Stimulated activated memory B cell treated with anti-CD40 and anti-IgM and Interleukin-4, amounts not matched to agents 10 μg/mL and 1 μg/mL and 100 μg/mL, for 72 hours (primary cell): Measurements from ENCODE around the gene FETUB.

Source experiments
- ATAC-seq: fragments of 150-1000 bp; cut with Tn5 transposase; 2 replicates; pipeline ENCODE4 v1.10.0; 2021
- H3K27ac Mint-ChIP-seq: one replicate; pipeline ENCODE4 v1.8.0; 2022; ENCODE audit warnings: mild to moderate bottlenecking, mixed read lengths
- H3K27me3 Mint-ChIP-seq: one replicate; pipeline ENCODE4 v1.8.0; 2022; ENCODE audit warnings: mixed read lengths
- H3K36me3 Mint-ChIP-seq: one replicate; pipeline ENCODE4 v1.8.0; 2022; ENCODE audit warnings: mixed read lengths
- H3K4me1 Mint-ChIP-seq: one replicate; pipeline ENCODE4 v1.8.0; 2022; ENCODE audit warnings: mixed read lengths
- H3K4me3 Mint-ChIP-seq: one replicate; pipeline ENCODE4 v1.8.0; 2022; ENCODE audit warnings: mild to moderate bottlenecking, moderate library complexity, mixed read lengths
- H3K9me3 Mint-ChIP-seq: one replicate; pipeline ENCODE4 v1.8.0; 2022; ENCODE audit warnings: mixed read lengths

Gene FETUB

DNA sequence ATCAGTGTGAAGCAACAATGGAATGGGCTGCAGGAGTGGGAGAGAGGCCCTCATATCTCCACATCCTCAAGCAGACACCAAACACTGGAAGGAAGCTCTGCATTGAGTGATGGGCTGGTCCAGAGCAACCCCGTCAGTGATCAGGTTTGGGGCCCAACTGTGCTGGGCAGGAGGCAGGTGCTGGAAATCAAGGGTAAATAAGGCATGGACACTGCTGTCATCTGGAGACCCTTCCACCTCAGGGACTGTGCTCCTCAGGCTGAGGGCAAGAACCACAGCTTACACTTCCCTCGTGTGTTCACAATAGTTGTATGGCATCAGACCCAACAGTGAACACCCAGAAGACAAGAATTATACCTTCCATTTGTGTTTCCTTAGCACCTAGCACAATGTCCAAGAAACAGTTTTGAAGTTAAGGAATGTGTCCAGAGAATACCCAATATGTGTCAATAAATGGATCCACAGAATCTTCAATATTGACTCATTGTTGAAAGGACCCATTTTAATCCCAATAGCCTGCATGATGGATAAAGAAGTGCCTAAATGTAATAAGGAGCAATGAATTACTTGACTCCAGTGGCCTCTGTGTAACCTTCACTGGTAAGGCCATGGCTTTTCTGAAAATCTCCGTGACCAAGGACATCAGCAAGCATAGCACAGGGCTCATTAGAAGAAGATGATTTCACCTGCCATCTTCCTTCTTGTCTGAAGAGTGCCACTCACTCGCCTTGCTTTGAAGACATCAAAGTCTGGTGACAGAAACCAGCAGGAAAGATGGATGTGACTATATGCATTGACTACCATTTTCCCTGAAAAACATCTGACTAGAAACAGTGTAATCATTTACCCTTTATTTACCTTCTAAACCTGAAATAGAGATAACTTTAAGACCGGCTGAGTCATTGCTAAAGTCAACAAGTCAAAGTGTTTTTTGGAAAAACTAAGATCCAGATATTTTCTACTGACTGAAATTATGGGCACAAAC, 34.3 kb upstream of the FETUB start:
- Mint-ChIP-seq H3K4me3 (no peak overlapping the region), H3K9me3 (no peaks in the 10 kb centered on the region), H3K27me3 (peaks cover 7% of the 10 kb centered on the region), H3K4me1 (no peaks in the 10 kb centered on the region), H3K27ac (no peak overlapping the region), H3K36me3 (no peaks in the 10 kb centered on the region)
- no peak for ATAC-seq

DNA sequence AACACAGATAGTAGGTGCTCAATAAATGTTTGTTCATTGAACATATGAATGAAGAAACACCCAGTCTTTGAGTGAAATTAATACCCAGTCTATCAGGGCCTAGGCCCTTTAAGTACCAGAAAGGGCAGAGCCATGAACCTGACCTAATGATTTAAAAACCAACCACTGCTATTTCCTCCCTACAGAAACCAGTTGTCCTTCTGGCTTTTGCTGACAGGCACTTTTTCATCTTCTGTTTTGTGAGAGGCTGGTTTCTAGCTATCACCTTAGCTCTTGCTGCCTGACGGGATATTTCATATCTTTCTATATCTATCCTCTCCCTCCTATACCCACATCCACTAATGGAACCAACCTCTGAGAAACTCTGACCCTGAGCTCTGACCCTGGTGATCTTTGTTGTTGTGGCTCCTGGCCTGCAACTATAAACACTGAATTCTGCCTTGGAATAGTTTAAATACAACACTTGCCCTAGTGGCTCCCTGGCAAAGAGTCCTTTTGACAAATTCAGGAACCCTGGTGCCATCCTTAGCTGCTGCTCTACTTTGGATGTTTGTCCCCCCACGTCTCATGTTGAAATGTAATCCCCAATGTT, 31.5 kb upstream of the FETUB start:
- Mint-ChIP-seq H3K4me3 (no peak overlapping the region), H3K36me3 (no peaks in the 10 kb centered on the region), H3K27ac (no peak overlapping the region), H3K4me1 (no peaks in the 10 kb centered on the region), H3K27me3 (peaks cover 15% of the 10 kb centered on the region), H3K9me3 (no peaks in the 10 kb centered on the region)
- ATAC-seq, result no peak

DNA sequence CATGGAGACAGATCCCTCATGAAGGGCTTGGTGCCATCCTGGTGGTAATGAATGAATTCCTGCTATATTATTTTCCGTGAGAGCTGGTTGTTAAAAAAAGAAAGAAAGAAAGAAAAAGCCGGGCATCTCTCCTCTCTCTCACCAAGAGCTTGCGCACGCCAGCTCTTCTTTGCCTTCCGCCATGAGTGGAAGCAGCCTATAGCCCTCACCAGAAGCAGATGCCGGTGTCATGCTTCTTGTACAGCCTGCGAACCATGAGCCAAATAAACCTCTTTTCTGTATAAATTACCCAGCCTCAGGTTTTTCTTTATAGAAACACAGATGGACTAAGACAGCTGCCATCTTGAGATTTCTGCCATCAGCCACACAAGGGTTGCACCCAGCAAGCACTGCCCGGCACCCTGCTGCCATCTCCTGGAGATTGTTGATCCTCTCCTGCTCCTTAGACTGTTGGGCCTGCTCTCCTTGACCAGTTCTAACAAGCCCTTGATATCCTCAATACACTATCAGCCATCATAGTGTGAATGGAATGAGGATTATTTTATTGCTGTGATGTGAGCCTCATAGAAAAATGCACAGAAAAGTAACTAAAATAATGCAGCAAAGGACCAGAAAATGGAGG, 30.8 kb upstream of the FETUB start:
- Mint-ChIP-seq H3K9me3 (no peaks in the 10 kb centered on the region), H3K36me3 (no peaks in the 10 kb centered on the region), H3K4me3 (no peak overlapping the region), H3K27me3 (peaks cover 15% of the 10 kb centered on the region), H3K4me1 (peaks cover 3% of the 10 kb centered on the region), H3K27ac (no peak overlapping the region)
- ATAC-seq, result peak; percentile 43

DNA sequence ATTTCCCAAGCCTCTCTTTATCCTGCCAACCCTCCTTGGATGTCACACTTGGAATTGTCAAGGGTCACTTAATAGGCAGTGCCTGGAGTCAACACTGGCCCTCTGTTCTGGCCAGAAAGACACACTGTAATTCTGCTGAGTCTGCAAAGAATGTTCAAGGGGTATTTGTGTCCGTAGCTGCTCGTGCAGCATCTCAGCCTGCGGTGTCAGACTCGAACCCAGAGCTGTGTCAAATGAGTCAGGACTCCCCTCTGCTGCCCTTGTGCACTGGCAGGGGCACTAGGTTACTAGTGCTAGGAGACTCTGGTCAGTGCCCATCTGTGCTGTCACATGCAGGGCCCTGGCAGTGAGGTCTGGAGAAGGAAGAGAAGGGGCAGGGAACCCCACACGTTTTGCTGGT, 28.1 kb upstream of the FETUB start:
- ATAC-seq, result no peak
- Mint-ChIP-seq H3K27me3 (peaks cover 8% of the 10 kb centered on the region), H3K27ac (no peak overlapping the region), H3K36me3 (no peaks in the 10 kb centered on the region), H3K9me3 (no peaks in the 10 kb centered on the region), H3K4me3 (no peak overlapping the region), H3K4me1 (peaks cover 17% of the 10 kb centered on the region)

DNA sequence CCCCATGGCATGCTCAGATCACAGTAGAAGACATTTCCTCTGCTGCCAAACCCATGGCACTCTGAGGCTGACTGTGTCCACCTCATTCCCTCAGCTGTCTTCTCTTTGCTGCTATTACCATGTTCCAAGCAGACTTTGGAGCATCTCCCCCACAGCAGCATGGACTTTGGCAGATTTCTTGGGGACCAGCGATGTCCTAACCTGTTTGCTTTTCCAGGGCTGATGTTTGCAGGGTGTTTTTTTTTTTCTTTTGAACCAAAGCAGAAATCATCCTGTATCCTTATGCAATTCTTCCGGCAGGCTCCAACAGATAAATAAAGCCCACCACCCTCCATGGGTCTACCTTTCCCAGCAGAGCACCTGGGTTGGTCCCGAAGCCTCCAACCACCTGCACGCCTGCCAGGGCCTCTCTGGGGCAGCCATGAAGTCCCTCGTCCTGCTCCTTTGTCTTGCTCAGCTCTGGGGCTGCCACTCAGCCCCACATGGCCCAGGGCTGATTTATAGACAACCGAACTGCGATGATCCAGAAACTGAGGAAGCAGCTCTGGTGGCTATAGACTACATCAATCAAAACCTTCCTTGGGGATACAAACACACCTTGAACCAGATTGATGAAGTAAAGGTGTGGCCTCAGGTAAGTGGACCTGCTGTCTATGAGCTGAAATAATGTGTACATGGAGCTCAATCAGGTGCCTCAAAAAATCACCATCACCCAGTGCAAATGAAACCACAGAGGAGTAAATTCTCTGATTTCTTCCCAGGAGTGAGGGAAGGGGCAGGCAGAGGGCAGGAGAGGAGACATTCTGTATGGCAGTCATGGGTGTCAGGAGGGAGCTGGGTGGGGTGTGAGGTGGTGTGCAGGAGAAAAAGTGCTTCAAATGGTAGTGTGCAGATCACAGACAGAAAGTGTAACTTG, 27.2 kb upstream of the FETUB start, which contains the start of gene AHSG:
AHSG (plus strand) TSS at position 340 of the 916 bp plus-strand sequence; CDS start at position 422, 82 bp downstream.
- ATAC-seq, result no peak
- Mint-ChIP-seq H3K4me1 (peaks cover 21% of the 10 kb centered on the region), H3K9me3 (no peaks in the 10 kb centered on the region), H3K36me3 (no peaks in the 10 kb centered on the region), H3K4me3 (no peak within 1 kb of the TSS), H3K27me3 (peaks cover 10% of the 10 kb centered on the region), H3K27ac (no peak within 1 kb of the TSS)

DNA sequence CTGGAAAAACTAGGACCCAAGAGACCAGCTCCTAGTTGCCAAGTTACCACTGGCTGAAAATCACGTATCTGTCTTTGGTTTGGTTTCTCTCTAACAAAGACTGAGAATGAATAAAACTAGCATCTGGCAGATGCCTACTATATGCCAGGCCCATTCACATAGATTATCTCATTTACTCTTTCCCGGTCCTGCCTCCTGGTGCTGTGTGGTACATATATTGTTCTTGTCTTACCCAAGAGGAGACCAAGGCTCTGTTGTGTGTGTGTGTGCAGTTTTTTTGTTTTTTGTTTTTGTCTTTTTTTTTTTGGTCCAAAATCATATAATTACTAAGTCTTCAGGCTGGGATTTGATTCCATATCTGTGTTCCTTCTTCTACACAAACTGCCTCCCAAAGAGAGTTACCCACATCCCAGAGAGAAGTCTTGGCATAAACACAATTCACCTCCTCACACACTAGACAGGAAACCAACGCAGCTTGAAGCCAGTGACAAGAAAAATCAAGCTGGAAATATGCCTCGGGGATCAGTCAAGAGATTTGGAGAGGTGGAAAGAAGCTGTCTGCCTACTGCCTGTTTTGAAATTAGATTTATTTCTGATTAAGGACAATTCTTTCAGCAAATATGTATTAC, 26.4 kb upstream of the FETUB start:
- Mint-ChIP-seq H3K9me3 (no peaks in the 10 kb centered on the region), H3K27ac (no peak overlapping the region), H3K4me1 (peaks cover 21% of the 10 kb centered on the region), H3K4me3 (no peak overlapping the region), H3K36me3 (no peaks in the 10 kb centered on the region), H3K27me3 (peaks cover 18% of the 10 kb centered on the region)
- no peak for ATAC-seq

DNA sequence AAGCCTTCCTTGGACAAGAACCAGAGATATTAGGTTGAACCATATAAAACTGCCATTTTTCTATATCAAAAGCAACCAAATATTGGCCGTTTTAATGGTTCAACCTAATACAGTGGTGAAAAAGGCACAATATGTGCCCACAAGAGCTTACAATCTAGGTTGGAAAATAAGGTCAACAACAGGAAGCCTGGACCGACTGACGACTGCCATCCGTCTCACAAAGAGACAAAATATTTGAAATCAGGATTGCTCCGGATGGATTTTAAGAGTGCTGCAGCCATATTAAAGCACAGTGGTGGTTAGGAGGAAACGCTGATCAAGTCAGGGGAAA, 26.0 kb upstream of the FETUB start:
- no peak for ATAC-seq
- Mint-ChIP-seq H3K27me3 (peaks cover 18% of the 10 kb centered on the region), H3K4me1 (peaks cover 21% of the 10 kb centered on the region), H3K27ac (no peak overlapping the region), H3K9me3 (no peaks in the 10 kb centered on the region), H3K4me3 (peak overlapping the region; percentile 19), H3K36me3 (no peaks in the 10 kb centered on the region)

DNA sequence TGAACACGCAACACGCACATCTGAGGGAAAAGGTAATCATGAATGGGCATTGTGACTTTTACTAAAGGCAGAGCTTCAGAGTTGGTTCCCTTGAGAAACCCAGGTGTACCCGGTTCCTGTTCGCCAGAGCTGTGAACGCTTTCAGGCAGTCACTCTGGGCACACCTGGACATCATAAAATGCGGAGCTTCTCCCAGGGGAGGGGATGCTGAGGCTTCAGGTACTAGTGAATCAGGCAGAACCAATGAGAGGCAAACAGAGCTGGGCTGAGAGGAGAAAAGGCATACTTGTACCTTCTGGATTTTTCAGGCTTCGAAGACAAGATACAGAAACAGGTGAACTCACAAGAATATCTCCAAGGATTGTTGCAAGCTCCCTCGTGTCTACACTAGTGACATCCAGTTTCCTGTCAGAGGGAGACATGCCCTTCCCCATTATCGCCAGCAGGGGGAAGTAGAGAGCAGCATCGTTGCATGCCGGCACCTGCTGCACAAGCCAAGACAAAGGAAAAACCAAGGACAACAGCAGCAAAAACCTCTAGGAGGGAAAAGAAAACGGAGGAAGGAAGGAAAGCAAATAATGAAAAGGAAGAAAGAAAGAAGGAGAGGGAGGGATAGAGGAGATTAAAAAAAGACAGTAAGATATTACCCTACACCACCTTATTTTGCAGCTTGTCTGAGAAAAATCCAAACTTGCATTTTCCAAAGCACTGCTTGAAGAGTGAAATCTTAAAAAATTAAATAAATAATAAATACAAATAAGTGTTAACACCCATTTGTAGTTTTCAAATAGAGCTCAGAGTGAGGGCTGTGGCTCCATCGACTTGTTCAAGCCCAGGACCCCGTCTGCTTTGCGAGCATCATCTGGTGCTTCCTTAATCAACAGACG, 25.4 kb upstream of the FETUB start:
- peak overlapping the region; percentile 19 for H3K4me3 Mint-ChIP-seq
- H3K27ac Mint-ChIP-seq, result no peak overlapping the region
- peak; percentile 72 for ATAC-seq
- H3K27me3 Mint-ChIP-seq, result peaks cover 18% of the 10 kb centered on the region
- no peaks in the 10 kb centered on the region for H3K36me3 Mint-ChIP-seq
- peaks cover 21% of the 10 kb centered on the region for H3K4me1 Mint-ChIP-seq
- no peaks in the 10 kb centered on the region for H3K9me3 Mint-ChIP-seq

DNA sequence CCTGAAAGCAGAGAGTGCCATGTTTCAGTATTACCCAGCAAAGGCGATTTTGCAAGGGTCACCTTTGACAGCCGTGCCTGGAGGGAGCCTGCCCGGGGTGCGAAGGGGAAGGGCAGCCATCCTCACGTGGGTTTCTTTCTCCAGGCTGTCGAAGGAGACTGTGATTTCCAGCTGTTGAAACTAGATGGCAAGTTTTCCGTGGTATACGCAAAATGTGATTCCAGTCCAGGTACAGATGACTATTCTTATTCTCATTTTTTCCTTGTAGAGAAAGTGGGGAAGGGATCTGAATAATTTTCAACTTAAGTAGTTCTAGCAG, 23.9 kb upstream of the FETUB start:
- Mint-ChIP-seq H3K27me3 (peaks cover 18% of the 10 kb centered on the region), H3K4me1 (peaks cover 21% of the 10 kb centered on the region), H3K4me3 (no peak overlapping the region), H3K27ac (peak overlapping the region; percentile 72), H3K9me3 (no peaks in the 10 kb centered on the region), H3K36me3 (no peaks in the 10 kb centered on the region)
- ATAC-seq, result no peak

DNA sequence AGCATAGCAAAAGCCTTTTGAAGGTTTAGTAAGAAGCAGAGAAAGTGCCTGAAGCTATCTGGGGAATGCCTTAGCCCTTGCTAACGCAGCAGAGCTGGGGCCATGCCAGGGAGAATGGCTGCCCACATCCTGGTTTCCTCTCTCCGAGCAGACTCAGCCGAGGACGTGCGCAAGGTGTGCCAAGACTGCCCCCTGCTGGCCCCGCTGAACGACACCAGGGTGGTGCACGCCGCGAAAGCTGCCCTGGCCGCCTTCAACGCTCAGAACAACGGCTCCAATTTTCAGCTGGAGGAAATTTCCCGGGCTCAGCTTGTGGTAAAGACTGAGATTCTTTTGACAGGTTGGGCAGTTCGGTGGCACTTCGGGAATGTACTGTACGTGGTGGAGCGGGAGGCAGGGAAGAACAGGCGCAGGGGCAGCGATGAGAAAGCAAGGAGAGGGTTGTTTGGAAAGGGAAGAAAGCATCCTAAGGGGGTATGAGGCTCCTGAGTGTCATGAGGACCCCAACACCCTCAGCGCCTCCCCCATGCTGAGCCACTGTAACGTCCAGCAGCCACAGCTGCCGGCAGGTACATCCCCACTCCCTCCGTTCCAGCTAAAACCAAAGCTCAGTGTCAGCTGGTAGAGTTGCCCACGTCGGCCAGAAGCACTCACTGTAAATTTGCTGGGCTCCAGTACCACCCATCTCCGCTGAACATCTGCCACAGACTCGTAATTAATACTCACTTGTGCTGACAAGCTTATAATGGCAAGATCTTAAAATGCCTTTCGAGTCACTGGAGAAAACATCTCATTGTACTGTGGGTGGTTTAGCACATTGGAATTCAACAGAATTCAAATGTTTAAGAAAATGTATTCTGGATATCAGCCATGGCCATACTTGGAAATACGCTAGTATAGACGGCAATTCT, 22.9 kb upstream of the FETUB start:
- Mint-ChIP-seq H3K27ac (peak overlapping the region; percentile 72), H3K9me3 (no peaks in the 10 kb centered on the region), H3K4me1 (peaks cover 21% of the 10 kb centered on the region), H3K27me3 (peaks cover 18% of the 10 kb centered on the region), H3K36me3 (no peaks in the 10 kb centered on the region), H3K4me3 (peak overlapping the region; percentile 76)
- peak; percentile 97 for ATAC-seq

DNA sequence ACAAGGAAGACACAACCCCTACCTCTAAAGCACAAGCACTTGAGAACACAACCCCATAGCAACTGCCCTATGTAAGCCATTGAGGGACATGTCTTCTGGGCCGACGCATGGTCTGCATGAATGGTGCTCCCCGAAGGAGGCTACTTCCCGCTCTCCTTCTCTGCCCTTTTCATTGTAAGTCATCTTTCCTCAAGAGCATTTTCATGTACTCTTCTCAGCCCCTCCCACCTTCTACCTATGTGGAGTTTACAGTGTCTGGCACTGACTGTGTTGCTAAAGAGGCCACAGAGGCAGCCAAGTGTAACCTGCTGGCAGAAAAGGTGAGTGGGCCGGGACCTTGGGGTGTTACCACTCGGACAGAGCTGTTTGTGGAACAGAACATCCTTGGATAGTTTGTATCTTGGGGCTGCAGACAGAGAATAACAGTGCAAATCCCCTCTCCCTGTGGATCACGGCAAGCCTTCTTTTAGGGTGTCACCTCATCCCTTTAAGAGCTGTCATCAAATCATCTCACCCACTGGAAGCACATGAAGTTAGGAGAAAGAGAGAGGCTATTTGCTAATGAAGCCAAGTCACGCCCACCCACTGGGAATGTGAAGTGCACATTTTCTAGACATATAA, 21.8 kb upstream of the FETUB start:
- Mint-ChIP-seq H3K36me3 (no peaks in the 10 kb centered on the region), H3K27me3 (peaks cover 10% of the 10 kb centered on the region), H3K9me3 (no peaks in the 10 kb centered on the region), H3K4me3 (no peak overlapping the region), H3K27ac (no peak overlapping the region), H3K4me1 (peaks cover 21% of the 10 kb centered on the region)
- no peak for ATAC-seq

DNA sequence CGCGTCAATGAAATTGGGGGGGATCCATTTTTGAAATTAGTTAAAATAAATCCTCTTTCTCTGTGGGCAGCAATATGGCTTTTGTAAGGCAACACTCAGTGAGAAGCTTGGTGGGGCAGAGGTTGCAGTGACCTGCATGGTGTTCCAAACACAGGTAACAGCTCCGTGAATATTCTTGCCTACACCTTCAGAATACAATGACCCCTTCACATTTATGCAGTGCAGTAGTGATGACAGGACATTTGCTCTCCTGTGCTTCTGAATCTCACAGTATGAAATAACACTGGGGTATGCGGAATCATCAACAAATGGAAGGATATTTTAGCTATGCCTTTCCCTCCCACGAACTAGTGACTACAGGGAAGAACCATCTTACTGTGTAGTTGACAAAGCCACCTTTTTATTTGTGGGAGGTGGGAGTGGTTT, 20.4 kb upstream of the FETUB start:
- Mint-ChIP-seq H3K4me1 (peaks cover 14% of the 10 kb centered on the region), H3K27me3 (peaks cover 10% of the 10 kb centered on the region), H3K4me3 (no peak overlapping the region), H3K9me3 (no peaks in the 10 kb centered on the region), H3K36me3 (no peaks in the 10 kb centered on the region), H3K27ac (no peak overlapping the region)
- no peak for ATAC-seq
